Body of pancreas (tissue), 4 donors: ENCODE results near the gene ANKRD13D. TPM values are rescaled to one million over a fixed set of nuclear protein-coding genes. Genes with fewer than 3 reads are reported as not detected.

ENCODE experiments used
- ATAC-seq: fragments of 150-250 bp; one replicate; pipeline ENCODE4 v1.9.1; 2016
- DNase-seq, 4 donors: peaks; one replicate each; pipeline ENCODE4 v3.0.0-alpha.2; 2019
- H3K27ac ChIP-seq, 4 donors: fragments of 200-600 bp; sonication (generic); 1 replicate in 3 of 4; 2 replicates in 1 of 4; pipeline versions ENCODE4 v1.5.1 to v1.6.1; 2016 to 2019; ENCODE audit warnings: mild to moderate bottlenecking in 1 of 4, mixed read lengths in 1 of 4, moderate library complexity in 1 of 4
- H3K27me3 ChIP-seq, 2 donors: fragments of 200-600 bp; sonication (generic); one replicate each; pipeline ENCODE4 v1.6.0; 2016; ENCODE audit warnings: mild to moderate bottlenecking in 1 of 2
- H3K36me3 ChIP-seq, 2 donors: fragments of 200-600 bp; sonication (generic); replicated peaks in 1 of 2; 2 replicates each; pipeline ENCODE4 v1.5.1; 2016; ENCODE audit warnings: low read depth in 2 of 2; ENCODE audit not compliant: insufficient read depth in 1 of 2
- H3K4me1 ChIP-seq: fragments of 200-600 bp; sonication (generic); one replicate; pipeline ENCODE4 v1.6.0; 2016
- H3K4me3 ChIP-seq, 2 donors: fragments of 200-600 bp; sonication (generic); 1 replicate in 1 of 2; 2 replicates in 1 of 2; pipeline ENCODE4 v1.5.1; 2016 to 2019
- H3K9me3 ChIP-seq, 3 donors: fragments of 200-600 bp; sonication (generic); 1 replicate in 2 of 3; 2 replicates in 1 of 3; pipeline ENCODE4 v1.5.1; 2016
- CTCF ChIP-seq, 7 experiments: fragments of 450-650 bp in 4 of 7; fragments of 200-600 bp in 3 of 7; sonication (generic) in 3 of 7; IDR thresholded peaks; one replicate each; pipeline ENCODE4 v1.5.1; 2016 to 2019; ENCODE audit warnings: antibody characterized with exemption in 7 of 7
- POLR2A ChIP-seq, 3 donors: fragments of 450-650 bp; IDR thresholded peaks; one replicate each; pipeline ENCODE4 v1.6.1; 2016; ENCODE audit warnings: antibody characterized with exemption in 3 of 3, mild to moderate bottlenecking in 2 of 3
- WGBS, 2 donors: methylation state at CpG; one replicate each; pipeline ENCODE4 v1.1.5; 2017; 5-methylcytosine and 5-hydroxymethylcytosine counted together
- intact Hi-C: fragments of 100-400 bp; cut with DNase I; formaldehyde crosslinking; loops from one replicate; pipeline ENCODE4 v1.15.1; 2023
- total RNA-seq, 2 donors: library from RNA; depleted of rRNA; stranded (reverse); fragments of >200 nt; gene quantifications; one replicate each; pipeline ENCODE4 v1.1.0, GENCODE V29; 2016

ANKRD13D gene
- total RNA-seq, 2 donors from 2014 or later, result 18.2 to 39.6 TPM

GRCh38 chr11:67291481-67292381, 2.6 kb downstream of the ANKRD13D start:
- no peaks in the 10 kb centered on the region for H3K36me3 ChIP-seq
- no peak for ATAC-seq
- no peak for DNase-seq

GRCh38 chr11:67292671-67293070, 3.6 kb downstream of the ANKRD13D start:
- ATAC-seq (no peak), DNase-seq (no peak)
- Histone ChIP-seq H3K27ac (no peak overlapping the region), H3K36me3 (no peaks in the 10 kb centered on the region), H3K9me3 (no peaks in the 10 kb centered on the region), H3K4me3 (no peak overlapping the region), H3K27me3 (no peaks in the 10 kb centered on the region), H3K4me1 (peaks cover 26% of the 10 kb centered on the region)
- WGBS, 2 donors, result 59 to 63% methylated on average over 3 of the region's 3 CpGs
- intact Hi-C loops, result no loop called here
- TF ChIP-seq POLR2A (IDR thresholded peaks at IDR 0.05) (no peak), CTCF (IDR thresholded peaks at IDR 0.05) (no peak)

More at GRCh38 chr11:67291481-67292381, 2.6 kb downstream of the ANKRD13D start:
- H3K9me3 ChIP-seq, result no peaks in the 10 kb centered on the region
- no peak overlapping the region for H3K4me3 ChIP-seq
- no peak for TF ChIP-seq CTCF (IDR thresholded peaks at IDR 0.05)
- TF ChIP-seq POLR2A (IDR thresholded peaks at IDR 0.05), result no peak
- 89 to 90% methylated on average over 17 to 30 of the region's 33 CpGs for WGBS, 2 donors
- H3K27ac ChIP-seq, result no peak overlapping the region
- peaks cover 35% of the 10 kb centered on the region for H3K4me1 ChIP-seq
- no peaks in the 10 kb centered on the region for H3K27me3 ChIP-seq
- intact Hi-C loops, result no loop called here

GRCh38 chr11:67293090-67293489, 4.0 kb downstream of the ANKRD13D start:
- no peaks in the 10 kb centered on the region for H3K36me3 ChIP-seq
- intact Hi-C loops, result no loop called here
- TF ChIP-seq CTCF (IDR thresholded peaks at IDR 0.05) (no peak), POLR2A (IDR thresholded peaks at IDR 0.05) (no peak)
- no peaks in the 10 kb centered on the region for H3K27me3 ChIP-seq
- no peaks in the 10 kb centered on the region for H3K9me3 ChIP-seq
- H3K4me3 ChIP-seq, result no peak overlapping the region
- H3K4me1 ChIP-seq, result peaks cover 22% of the 10 kb centered on the region
- ATAC-seq (no peak), DNase-seq (no peak)
- WGBS, 2 donors, result 40 to 41% methylated on average over 3 of the region's 3 CpGs
- no peak overlapping the region for H3K27ac ChIP-seq

- DNase-seq (no peak), ATAC-seq (no peak)
- Histone ChIP-seq H3K4me1 (peaks cover 2% of the 10 kb centered on the region), H3K27me3 (no peaks in the 10 kb centered on the region), H3K4me3 (no peak overlapping the region), H3K36me3 (peaks cover 0 to 2% of the 10 kb centered on the region in 2 donors), H3K9me3 (no peaks in the 10 kb centered on the region), H3K27ac (no peak overlapping the region)
- 93 to 100% methylated on average over 1 of the region's 1 CpG for WGBS, 2 donors
- TF ChIP-seq POLR2A (IDR thresholded peaks at IDR 0.05) (no peak), CTCF (IDR thresholded peaks at IDR 0.05) (no peak)
- intact Hi-C loops, result no loop called here
Measured at GRCh38 chr11:67295846-67296245, 6.7 kb downstream of the ANKRD13D start.
